B cell (primary cell): ENCODE results near the gene PDK2. TPM values are rescaled to one million over a fixed set of nuclear protein-coding genes. Genes with fewer than 3 reads are reported as not detected.

Source experiments
- ATAC-seq: fragments of 200-7000 bp; cut with Tn5 transposase; one replicate; pipeline ENCODE4 v1.10.0; 2021; ENCODE audit warnings: low read depth, mild to moderate bottlenecking, moderate number of reproducible peaks, moderate library complexity
- CTCF ChIA-PET: fragments of 350-600 bp; sonication (Branson Sonifier 250); formaldehyde crosslinking; loops from one replicate; lab custom pipeline; 2021; ENCODE audit warnings: antibody characterized with exemption, inconsistent platforms; lab: Charles Lee
- POLR2A ChIA-PET: fragments of 350-600 bp; sonication (Branson Sonifier 250); formaldehyde crosslinking; loops from one replicate; lab custom pipeline; 2021; ENCODE audit warnings: antibody characterized with exemption; lab: Charles Lee
- DNase-seq: peaks from one replicate; pipeline ENCODE4 v3.0.0; 2013
- H2AFZ ChIP-seq: 2 replicates; pipeline ENCODE4 v1.6.1; 2012; ENCODE audit warnings: mild to moderate bottlenecking, low read depth, low read length; ENCODE audit not compliant: insufficient read depth, poor library complexity, severe bottlenecking
- H3K27ac ChIP-seq, 2 donors: 1 replicate in 1 of 2; 2 replicates in 1 of 2; pipeline ENCODE4 v1.5.1; 2012 to 2013; ENCODE audit warnings: low read length in 2 of 2, mild to moderate bottlenecking in 2 of 2, moderate library complexity in 1 of 2
- H3K27me3 ChIP-seq, 4 experiments: fragments of 200-600 bp in 1 of 4; sonication (generic) in 1 of 4; replicated peaks in 1 of 4; 1 replicate in 2 of 4; 2 replicates in 2 of 4; pipeline versions ENCODE4 v1.6.1 to v1.7.0; 2013 to 2016; ENCODE audit warnings: low read length in 3 of 4, mild to moderate bottlenecking in 2 of 4, mixed read lengths in 1 of 4, moderate library complexity in 1 of 4; ENCODE audit not compliant: insufficient read depth in 4 of 4, control insufficient read depth in 3 of 4; ENCODE audit errors: control extremely low read depth in 1 of 4
- H3K36me3 ChIP-seq, 2 experiments: replicated peaks in 1 of 2; 1 replicate in 1 of 2; 2 replicates in 1 of 2; pipeline versions ENCODE4 v1.6.1 to v1.7.1; 2013; ENCODE audit warnings: low read length in 1 of 2; ENCODE audit not compliant: insufficient read depth in 2 of 2, control insufficient read depth in 1 of 2; ENCODE audit errors: control extremely low read depth in 1 of 2, extremely low read depth in 1 of 2
- H3K4me1 ChIP-seq, 2 donors: fragments of 200-600 bp in 1 of 2; sonication (generic) in 1 of 2; 1 replicate in 1 of 2; 2 replicates in 1 of 2; pipeline versions ENCODE4 v1.5.1 to v1.6.1; 2013 to 2017; ENCODE audit warnings: low read length in 2 of 2; ENCODE audit not compliant: control insufficient read depth in 2 of 2, insufficient read depth in 2 of 2
- H3K4me2 ChIP-seq: replicated peaks from 2 replicates; pipeline ENCODE3; 2012; ENCODE audit warnings: mild to moderate bottlenecking, low read depth, low read length; ENCODE audit not compliant: poor library complexity, severe bottlenecking
- H3K4me3 ChIP-seq, 5 experiments: fragments of 200-600 bp in 1 of 5; sonication (generic) in 1 of 5; 1 replicate in 3 of 5; 2 replicates in 2 of 5; pipeline versions ENCODE4 v1.5.1 to v1.7.0; 2011 to 2016; ENCODE audit warnings: low read length in 4 of 5, mild to moderate bottlenecking in 4 of 5, low read depth in 2 of 5, control low read depth in 1 of 5, moderate library complexity in 1 of 5; ENCODE audit not compliant: insufficient read depth in 1 of 5; ENCODE audit errors: control extremely low read depth in 1 of 5, extremely low read depth in 1 of 5
- H3K79me2 ChIP-seq: fragments of 200-600 bp; sonication (generic); one replicate; pipeline ENCODE4 v1.6.0; 2016; ENCODE audit warnings: low read length; ENCODE audit not compliant: control insufficient read depth, insufficient read depth
- H3K9ac ChIP-seq: fragments of 200-600 bp; sonication (generic); 2 replicates; pipeline ENCODE4 v1.6.1; 2017; ENCODE audit warnings: mild to moderate bottlenecking, low read length, moderate library complexity
- H3K9me3 ChIP-seq, 3 donors: one replicate each; pipeline versions ENCODE4 v1.6.1 to v1.7.1; 2013; ENCODE audit warnings: low read length in 2 of 3; ENCODE audit not compliant: control insufficient read depth in 2 of 3, insufficient read depth in 1 of 3; ENCODE audit errors: control extremely low read depth in 1 of 3
- H4K20me1 ChIP-seq: 2 replicates; pipeline ENCODE4 v1.6.0; 2012; ENCODE audit warnings: mild to moderate bottlenecking, low read length; ENCODE audit not compliant: insufficient read depth, control insufficient read depth, poor library complexity, severe bottlenecking
- H3K27ac Mint-ChIP-seq: one replicate; pipeline ENCODE4 v1.8.0; 2021; ENCODE audit warnings: mixed read lengths
- H3K27me3 Mint-ChIP-seq: one replicate; pipeline ENCODE4 v1.8.0; 2021; ENCODE audit warnings: mixed read lengths
- H3K4me1 Mint-ChIP-seq: one replicate; pipeline ENCODE4 v1.8.0; 2021; ENCODE audit warnings: mixed read lengths
- H3K4me3 Mint-ChIP-seq: one replicate; pipeline ENCODE4 v1.8.0; 2021; ENCODE audit warnings: mixed read lengths
- H3K9me3 Mint-ChIP-seq: one replicate; pipeline ENCODE4 v1.8.0; 2022; ENCODE audit warnings: mixed read lengths; ENCODE audit not compliant: insufficient read depth
- EZH2 ChIP-seq: IDR thresholded peaks from 2 replicates; pipeline ENCODE4 v1.6.1; 2012; ENCODE audit warnings: borderline replicate concordance, low read depth, mild to moderate bottlenecking, moderate library complexity, low read length; ENCODE audit not compliant: insufficient read depth, poor library complexity, severe bottlenecking
- WGBS: methylation state at CpG from one replicate; pipeline ENCODE4 v1.1.5; 2013; ENCODE audit warnings: missing lambda C conversion rate; ENCODE audit not compliant: insufficient coverage; 5-methylcytosine and 5-hydroxymethylcytosine counted together
- intact Hi-C: fragments of 100-400 bp; cut with micrococcal nuclease; formaldehyde crosslinking; loops from one replicate; pipeline ENCODE4 v1.10.0; 2022
- polyA plus RNA-seq: library from polyadenylated mRNA; depleted of rRNA; stranded (reverse); fragments of >200 nt; gene quantifications from 2 replicates; pipeline ENCODE4 v1.2.3, GENCODE V29; 2012
- total RNA-seq, 2 donors: library from RNA; stranded (reverse); fragments of 120-200 nt in 1 of 2; gene quantifications; 1 replicate in 1 of 2; 2 replicates in 1 of 2; pipeline versions ENCODE4 v1.2.3 to v1.2.4, GENCODE V29; 2013 to 2022
- TF ChIP-seq, protein P1 (sequence below): fragments of 200-600 bp; IDR thresholded peaks from one replicate; pipeline ENCODE4 v1.8.0; 2022; ENCODE audit warnings: antibody characterized with exemption, mild to moderate bottlenecking

The PDK2 gene
- total and polyA plus RNA-seq, 2 donors (not counting 1 experiment from before 2014, with no cell fraction given) = 35.2 to 73.2 TPM

DNA sequence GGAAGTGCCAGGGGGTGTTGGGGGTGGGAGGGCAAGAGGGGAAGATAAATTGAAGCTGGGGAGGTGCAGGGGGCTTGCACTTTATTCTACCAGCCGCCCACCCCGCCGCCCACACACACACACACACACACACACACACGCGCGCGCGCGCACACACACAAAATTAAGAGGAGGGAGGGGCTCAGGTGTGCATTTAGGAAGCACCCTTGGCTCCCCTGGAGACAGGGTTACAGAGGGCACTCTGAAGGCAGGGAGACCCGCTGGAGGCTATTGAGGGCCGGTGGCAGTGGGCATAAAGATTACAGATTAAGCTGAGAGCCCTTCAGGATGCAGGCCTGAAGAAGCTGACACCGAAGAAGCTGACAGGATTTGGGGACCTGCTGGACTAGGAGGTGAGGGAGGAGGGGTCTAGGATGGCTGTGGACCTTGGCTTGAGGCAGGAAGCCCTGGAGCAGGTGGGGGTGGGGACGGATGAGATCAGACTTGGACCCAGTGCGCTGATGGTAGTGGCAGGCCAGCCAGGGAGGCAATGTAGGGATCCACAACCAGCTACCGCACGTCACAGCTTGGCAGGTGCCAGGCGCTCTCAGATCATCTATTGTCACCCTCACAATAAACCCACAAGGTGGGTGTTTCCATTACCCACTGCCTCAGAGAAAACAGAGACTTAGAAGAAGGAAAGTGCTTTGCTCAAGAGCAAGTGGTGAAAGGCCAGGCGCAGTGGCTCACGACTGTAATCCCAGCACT is 35.6 kb downstream of the PDK2 start:
- 77% methylated on average over 10 of the region's 19 CpGs for WGBS
- DNase-seq = peak; percentile 46
- Histone ChIP-seq H3K9me3 (peaks cover 0 to 8% (median 0%) of the 10 kb centered on the region in 3 donors), H4K20me1 (peaks cover 34% of the 10 kb centered on the region), H3K4me1 (peaks cover 27 to 35% of the 10 kb centered on the region in 2 donors), H3K4me3 (peak overlapping the region in 4 of 5 experiments; percentile 49 to 69 (median 57)), H3K4me2 (peak overlapping the region; percentile 99), H3K9ac (peak overlapping the region; percentile 68), H2AFZ (peak overlapping the region; percentile 71), H3K27me3 (peaks cover 0 to 28% (median 9%) of the 10 kb centered on the region in 4 experiments), H3K36me3 (peaks cover 3 to 25% of the 10 kb centered on the region in 2 experiments), H3K79me2 (no peaks in the 10 kb centered on the region), H3K27ac (no peak overlapping the region)
- Mint-ChIP-seq H3K27me3 (peaks cover 10% of the 10 kb centered on the region), H3K27ac (peak overlapping the region; percentile 83), H3K9me3 (no peaks in the 10 kb centered on the region), H3K4me1 (peaks cover 34% of the 10 kb centered on the region), H3K4me3 (peak overlapping the region; percentile 82)
- POLR2A ChIA-PET = interaction anchor here (0.8 to 1.2 kb wide), 4 partner anchors 9 to 15 kb away, joined by 3 to 19 read pairs (median 4); no protein-coding TSS in a partner anchor
- TF ChIP-seq, protein P1, sequence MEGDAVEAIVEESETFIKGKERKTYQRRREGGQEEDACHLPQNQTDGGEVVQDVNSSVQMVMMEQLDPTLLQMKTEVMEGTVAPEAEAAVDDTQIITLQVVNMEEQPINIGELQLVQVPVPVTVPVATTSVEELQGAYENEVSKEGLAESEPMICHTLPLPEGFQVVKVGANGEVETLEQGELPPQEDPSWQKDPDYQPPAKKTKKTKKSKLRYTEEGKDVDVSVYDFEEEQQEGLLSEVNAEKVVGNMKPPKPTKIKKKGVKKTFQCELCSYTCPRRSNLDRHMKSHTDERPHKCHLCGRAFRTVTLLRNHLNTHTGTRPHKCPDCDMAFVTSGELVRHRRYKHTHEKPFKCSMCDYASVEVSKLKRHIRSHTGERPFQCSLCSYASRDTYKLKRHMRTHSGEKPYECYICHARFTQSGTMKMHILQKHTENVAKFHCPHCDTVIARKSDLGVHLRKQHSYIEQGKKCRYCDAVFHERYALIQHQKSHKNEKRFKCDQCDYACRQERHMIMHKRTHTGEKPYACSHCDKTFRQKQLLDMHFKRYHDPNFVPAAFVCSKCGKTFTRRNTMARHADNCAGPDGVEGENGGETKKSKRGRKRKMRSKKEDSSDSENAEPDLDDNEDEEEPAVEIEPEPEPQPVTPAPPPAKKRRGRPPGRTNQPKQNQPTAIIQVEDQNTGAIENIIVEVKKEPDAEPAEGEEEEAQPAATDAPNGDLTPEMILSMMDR = no peak
- TF ChIP-seq EZH2 = no peak
- no peak for ATAC-seq
- CTCF ChIA-PET = interaction anchor here (0.6 to 3.4 kb wide), 13 partner anchors 8 to 570 kb away, joined by 3 to 16 read pairs (median 4); partner anchors contain the start of genes PDK2 and PPP1R9B
- intact Hi-C loops = no loop called here
